ENCODE results near the gene BGN. TPM values are rescaled to one million over a fixed set of nuclear protein-coding genes. Genes with fewer than 3 reads are reported as not detected.

Gene BGN
- total RNA-seq (2021) (0.33 and 0.70 TPM in 2 replicates), Bru-seq, nascent RNA (percentile 5 among the genes with signal in this experiment), BruChase-seq, experiment 1, labeled RNA remaining after a 2-hour chase (not detected), BruChase-seq, experiment 2, labeled RNA remaining after a 6-hour chase (not detected)
- long read RNA-seq = 0 reads

- H2AFZ ChIP-seq = no peak within 1 kb of the TSS
- H3K36me3 ChIP-seq (ENCODE audit: low read depth) = no peaks in the 10 kb centered on the region
- TF ChIP-seq CTCF (conservative IDR thresholded peaks at IDR 0.05) (no peak), EZH2 (IDR thresholded peaks at IDR 0.05; ENCODE audit: low read depth) (no peak)
- H3K9me3 ChIP-seq (ENCODE audit: insufficient read depth, low read depth) = no peaks in the 10 kb centered on the region
- H3K4me3 ChIP-seq = no peak within 1 kb of the TSS
- peak in 1 of 2 experiments; percentile 12 for DNase-seq
- POLR2A ChIA-PET (ENCODE audit: unreplicated experiment) = no interaction called here
- no peak within 1 kb of the TSS for H3K27ac ChIP-seq
- H3K79me2 ChIP-seq (ENCODE audit: low read depth) = no peaks in the 10 kb centered on the region
- no peaks in the 10 kb centered on the region for H4K20me1 ChIP-seq (ENCODE audit: insufficient read depth)
- intact Hi-C loops (cut with micrococcal nuclease; ENCODE audit: unreplicated experiment) = no loop called here
- no peak within 1 kb of the TSS for H3K4me2 ChIP-seq
- no peaks in the 10 kb centered on the region for H3K4me1 ChIP-seq (replicated peaks; ENCODE audit: insufficient read depth)
- H3F3A ChIP-seq (ENCODE audit: insufficient read depth, low read depth) = no peaks in the 10 kb centered on the region
- BruUV-seq (replicated peaks) = no TSS peak
- no peaks in the 10 kb centered on the region for H3K9me2 ChIP-seq (ENCODE audit: insufficient read depth)
- H3K27me3 ChIP-seq (ENCODE audit: insufficient read depth, low read depth) = peaks cover 17% of the 10 kb centered on the region
- CTCF ChIA-PET = no interaction called here
Measured at GRCh38 chrX:153494541-153495361, at the start of gene BGN. TSS of gene BGN (plus strand) at chrX:153494980. CDS start at chrX:153504632, 9,652 bp downstream.

- ChIA-PET POLR2A (ENCODE audit: unreplicated experiment) (no interaction called here), CTCF (no interaction called here)
- no TSS peak for BruUV-seq (replicated peaks)
- Histone ChIP-seq H3K9me3 (ENCODE audit: insufficient read depth, low read depth) (no peaks in the 10 kb centered on the region), H3K9me2 (ENCODE audit: insufficient read depth) (no peaks in the 10 kb centered on the region), H3K4me2 (no peak overlapping the region), H2AFZ (no peak overlapping the region), H4K20me1 (ENCODE audit: insufficient read depth) (no peaks in the 10 kb centered on the region), H3F3A (ENCODE audit: insufficient read depth, low read depth) (no peaks in the 10 kb centered on the region), H3K4me1 (replicated peaks; ENCODE audit: insufficient read depth) (0 out of 2 replicates have a peak, but pooled peaks cover 3% of the 10 kb centered on the region), H3K27me3 (ENCODE audit: insufficient read depth, low read depth) (0 out of 2 replicates have a peak, but pooled peaks cover 5% of the 10 kb centered on the region), H3K79me2 (ENCODE audit: low read depth) (no peaks in the 10 kb centered on the region), H3K27ac (no peak overlapping the region), H3K36me3 (ENCODE audit: low read depth) (no peaks in the 10 kb centered on the region), H3K4me3 (no peak overlapping the region)
- intact Hi-C loops (cut with micrococcal nuclease; ENCODE audit: unreplicated experiment) = no loop called here
- TF ChIP-seq EZH2 (IDR thresholded peaks at IDR 0.05; ENCODE audit: low read depth) = no peak
- no peak for TF ChIP-seq CTCF (conservative IDR thresholded peaks at IDR 0.05)
- no peak for DNase-seq
Measured at GRCh38 chrX:153445106-153445855, 49.5 kb upstream of the BGN start.

- Histone ChIP-seq H3K27me3 (ENCODE audit: insufficient read depth, low read depth) (no peaks in the 10 kb centered on the region), H3K9me3 (ENCODE audit: insufficient read depth, low read depth) (no peaks in the 10 kb centered on the region), H3K27ac (no peak within 1 kb of the TSS), H3K4me2 (no peak within 1 kb of the TSS), H3K36me3 (ENCODE audit: low read depth) (no peaks in the 10 kb centered on the region), H3K79me2 (ENCODE audit: low read depth) (no peaks in the 10 kb centered on the region), H3K4me3 (no peak within 1 kb of the TSS), H4K20me1 (ENCODE audit: insufficient read depth) (no peaks in the 10 kb centered on the region), H3K4me1 (replicated peaks; ENCODE audit: insufficient read depth) (0 out of 2 replicates have a peak, but pooled peaks cover 3% of the 10 kb centered on the region), H3F3A (ENCODE audit: insufficient read depth, low read depth) (no peaks in the 10 kb centered on the region), H3K9me2 (ENCODE audit: insufficient read depth) (no peaks in the 10 kb centered on the region), H2AFZ (no peak within 1 kb of the TSS)
- TF ChIP-seq EZH2 (IDR thresholded peaks at IDR 0.05; ENCODE audit: low read depth) = no peak
- no peak for TF ChIP-seq CTCF (conservative IDR thresholded peaks at IDR 0.05)
- ChIA-PET CTCF (no interaction called here), POLR2A (ENCODE audit: unreplicated experiment) (no interaction called here)
- no peak for DNase-seq
- BruUV-seq (replicated peaks) = no TSS peak
- intact Hi-C loops (cut with micrococcal nuclease; ENCODE audit: unreplicated experiment) = no loop called here
Measured at GRCh38 chrX:153445856-153446635, 48.7 kb upstream of the BGN start, which contains the start of gene TREX2. TSS of gene TREX2 (minus strand) at chrX:153446056. CDS start at chrX:153445430, 626 bp downstream.
